HepG2 (cell line): ENCODE data around the gene CDK3. TPM values are rescaled to one million over a fixed set of nuclear protein-coding genes. Genes with fewer than 3 reads are reported as not detected.

ENCODE experiments used
- ATAC-seq: fragments of 200-7000 bp; cut with Tn5 transposase; 3 replicates; pipeline ENCODE4 v1.9.1; 2020; ENCODE audit warnings: mild to moderate bottlenecking, moderate library complexity
- BruUV-seq: library from RNA; stranded (reverse); fragments of 400-500 nt; replicated peaks from 2 replicates; lab custom pipeline; 2021; lab: Mats Ljungman, UMichigan
- CTCF ChIA-PET: fragments of 300-600 bp; formaldehyde crosslinking; extraction: SDS; loops from one replicate; lab custom pipeline; 2021; ENCODE audit warnings: low total read pairs, inconsistent platforms, low intra/inter-chr PET ratio; lab: Yijun Ruan, JAX
- POLR2A ChIA-PET: fragments of 350-600 bp; sonication (Branson Sonifier 250); formaldehyde crosslinking; loops from one replicate; lab custom pipeline; 2020; ENCODE audit warnings: antibody characterized with exemption, inconsistent platforms; lab: Yijun Ruan, JAX
- DNase-seq: peaks from one replicate; pipeline ENCODE4 v3.0.0-alpha.2; 2015; ENCODE audit warnings: low spot score
- FAIRE-seq: peaks from 3 replicates; lab custom pipeline; 2011; peaks lifted over from hg19 to GRCh38; lab: Jason Lieb, UNC
- H2AFZ ChIP-seq: one replicate; pipeline ENCODE4 v1.6.1; 2011; ENCODE audit warnings: low read length, inconsistent platforms
- H3K27ac ChIP-seq: fragments of 300-600 bp; 3 replicates; pipeline ENCODE4 v1.8.0; 2011; ENCODE audit warnings: mixed run types, mild to moderate bottlenecking, mixed read lengths, low read length, inconsistent platforms; ENCODE audit not compliant: insufficient read depth; ENCODE audit errors: extremely low read length
- H3K27me3 ChIP-seq, 2 experiments: fragments of 200-600 bp in 1 of 2; 2 replicates in 1 of 2; 3 replicates in 1 of 2; pipeline versions ENCODE4 v1.6.0 to v1.8.0; 2011; ENCODE audit warnings: low read length in 2 of 2, mild to moderate bottlenecking in 2 of 2, moderate library complexity in 2 of 2, inconsistent platforms in 1 of 2; ENCODE audit not compliant: insufficient read depth in 2 of 2, control insufficient read depth in 1 of 2
- H3K36me3 ChIP-seq, 2 experiments: fragments of 200-600 bp in 1 of 2; replicated peaks in 1 of 2; 2 replicates in 1 of 2; 3 replicates in 1 of 2; pipeline versions ENCODE4 v1.5.1 to v1.8.0; 2011; ENCODE audit warnings: low read length in 2 of 2, inconsistent platforms in 1 of 2; ENCODE audit not compliant: insufficient read depth in 2 of 2, control insufficient read depth in 1 of 2
- H3K4me1 ChIP-seq: 2 replicates; pipeline ENCODE4 v1.5.1; 2012; ENCODE audit warnings: low read length, inconsistent platforms; ENCODE audit not compliant: insufficient read depth
- H3K4me2 ChIP-seq: 2 replicates; pipeline ENCODE4 v1.6.0; 2011; ENCODE audit warnings: low read depth, low read length, inconsistent platforms
- H3K4me3 ChIP-seq, 3 experiments: fragments of 200-600 bp in 1 of 3; sonication (generic), shearing (Covaris generic) in 1 of 3; replicated peaks in 1 of 3; 2 replicates each; pipeline ENCODE4 v1.5.1; 2011 to 2016; ENCODE audit warnings: low read length in 3 of 3, inconsistent platforms in 2 of 3, low read depth in 2 of 3, mild to moderate bottlenecking in 2 of 3, control low read depth in 1 of 3, mixed read lengths in 1 of 3; ENCODE audit not compliant: insufficient read depth in 1 of 3
- H3K79me2 ChIP-seq: one replicate; pipeline ENCODE4 v1.6.1; 2011; ENCODE audit warnings: low read length, inconsistent platforms; ENCODE audit not compliant: insufficient read depth
- H3K9ac ChIP-seq: 2 replicates; pipeline ENCODE4 v1.6.0; 2011; ENCODE audit warnings: mild to moderate bottlenecking, low read depth, low read length, inconsistent platforms; ENCODE audit not compliant: insufficient read depth
- H3K9me3 ChIP-seq: 2 replicates; pipeline ENCODE4 v1.5.1; 2012; ENCODE audit warnings: mild to moderate bottlenecking, low read length
- H4K20me1 ChIP-seq: 2 replicates; pipeline ENCODE4 v1.6.0; 2011; ENCODE audit warnings: inconsistent platforms, mild to moderate bottlenecking, low read length, moderate library complexity; ENCODE audit not compliant: insufficient read depth
- HDAC1 ChIP-seq: sonication (generic); formaldehyde crosslinking; IDR thresholded peaks from 2 replicates; pipeline ENCODE4 v1.5.1; 2020; ENCODE audit warnings: mild to moderate bottlenecking, missing genetic modification reagents
- HNF4G ChIP-seq, 2 experiments: sonication (generic) in 1 of 2; formaldehyde crosslinking in 1 of 2; IDR thresholded peaks; 2 replicates each; pipeline versions ENCODE4 v1.4.0 to v1.6.1; 2011 to 2020; ENCODE audit warnings: borderline replicate concordance in 2 of 2, low read depth in 2 of 2, mild to moderate bottlenecking in 2 of 2, low read length in 1 of 2, missing genetic modification reagents in 1 of 2, moderate library complexity in 1 of 2
- JUND ChIP-seq: sonication (generic); formaldehyde crosslinking; IDR thresholded peaks from 2 replicates; pipeline ENCODE4 v1.8.0; 2022; ENCODE audit warnings: mild to moderate bottlenecking, missing genetic modification reagents
- KMT2B ChIP-seq: IDR thresholded peaks from 2 replicates; pipeline ENCODE4 v1.6.1; 2016; ENCODE audit warnings: missing genetic modification reagents, missing compliant biosample characterization
- ZBTB8A ChIP-seq: sonication (generic); formaldehyde crosslinking; IDR thresholded peaks from 2 replicates; pipeline ENCODE4 v1.4.0; 2020; ENCODE audit warnings: mild to moderate bottlenecking, low read depth, missing genetic modification reagents, borderline replicate concordance
- ZNF136 ChIP-seq: sonication (generic); formaldehyde crosslinking; IDR thresholded peaks from 2 replicates; pipeline ENCODE4 v1.8.1; 2022; ENCODE audit warnings: low read depth, mild to moderate bottlenecking, moderate library complexity, missing genetic modification reagents
- ZNF333 ChIP-seq: sonication (generic); formaldehyde crosslinking; IDR thresholded peaks from 2 replicates; pipeline ENCODE4 v1.4.0; 2020; ENCODE audit warnings: mild to moderate bottlenecking, missing genetic modification reagents, borderline replicate concordance
- ZNF33B ChIP-seq: sonication (generic); formaldehyde crosslinking; IDR thresholded peaks from 2 replicates; pipeline ENCODE4 v1.5.1; 2020; ENCODE audit warnings: mild to moderate bottlenecking, missing genetic modification reagents
- WGBS: methylation state at CpG from one replicate; pipeline ENCODE4 v1.1.6; 2017; ENCODE audit warnings: low lambda C conversion rate; 5-methylcytosine and 5-hydroxymethylcytosine counted together
- in situ Hi-C: cut with HindIII; loops from 2 replicates; pipeline ENCODE4 v1.10.0; 2017; ENCODE audit warnings: low pct_unique_long_range_greater_than_20kb; ENCODE audit not compliant: extremely low pct_ligation_motif_present
- intact Hi-C: fragments of 100-400 bp; cut with micrococcal nuclease; formaldehyde crosslinking; loops from one replicate; pipeline ENCODE4 v1.10.0; 2022; ENCODE audit not compliant: unreplicated experiment
- polyA plus RNA-seq, 8 experiments: library from polyadenylated mRNA; depleted of rRNA in 3 of 8; stranded (reverse) in 7 of 8; unstranded in 1 of 8; fragments of >200 nt; fragmentation: Illumina TruSeq in 4 of 8; extraction: Trizol in 4 of 8; gene quantifications; 2 replicates each; pipeline versions ENCODE4 v1.2.1 to v1.2.3, GENCODE V29; 2011 to 2016; ENCODE audit warnings: low read depth in 4 of 8, missing spikeins in 1 of 8, mixed read lengths in 1 of 8; ENCODE audit not compliant: insufficient read depth in 1 of 8
- total RNA-seq, 5 experiments: library from RNA; depleted of rRNA; stranded (reverse); fragments of >200 nt; fragmentation: Illumina TruSeq; extraction: Trizol; gene quantifications; 2 replicates each; pipeline ENCODE4 v1.2.3, GENCODE V29; 2016; ENCODE audit warnings: low read depth in 1 of 5
- TF ChIP-seq, protein P1 (sequence below): sonication (generic); formaldehyde crosslinking; IDR thresholded peaks from 2 replicates; pipeline ENCODE4 v1.4.0; 2020; ENCODE audit warnings: mild to moderate bottlenecking, missing genetic modification reagents
- TF ChIP-seq, protein P2 (sequence below): IDR thresholded peaks from 2 replicates; pipeline ENCODE4 v1.6.1; 2018; ENCODE audit warnings: missing genetic modification reagents
- TF ChIP-seq, protein P3 (sequence below): sonication (generic); formaldehyde crosslinking; conservative IDR thresholded peaks from 2 replicates; pipeline ENCODE4 v1.4.0; 2020; ENCODE audit warnings: missing genetic modification reagents

CDK3 gene
- total and polyA plus RNA-seq, 2 of the 13 experiments (the other 11 are each of a cell fraction or from before 2014, with no cell fraction given), result 5.8 to 11.4 TPM

DNA sequence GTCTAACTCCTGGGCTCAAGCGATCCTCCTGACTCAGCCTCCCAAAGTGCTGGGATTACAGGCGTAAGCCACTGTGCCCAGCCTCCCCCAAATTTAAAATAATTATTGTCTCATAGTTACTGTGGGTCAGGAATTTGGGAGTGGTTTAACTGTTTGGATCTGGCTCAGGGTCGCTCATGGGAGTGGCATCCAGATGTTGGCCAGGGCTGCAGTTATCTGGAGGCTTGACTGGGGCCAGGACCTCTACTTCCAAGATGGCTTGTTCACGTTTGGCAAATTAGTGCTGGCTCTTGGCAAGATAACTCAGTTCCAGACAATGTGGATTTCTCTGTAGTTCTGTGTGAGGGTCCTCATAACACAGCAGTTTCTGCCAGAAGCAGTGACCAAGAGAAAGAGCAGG lies 13.6 kb upstream of the CDK3 start:
- H3K36me3 ChIP-seq, result peaks cover 6 to 16% of the 10 kb centered on the region in 2 experiments
- H3K27me3 ChIP-seq, result no peaks in the 10 kb centered on the region
- H2AFZ ChIP-seq, result no peak overlapping the region
- H3K4me1 ChIP-seq, result peaks cover 40% of the 10 kb centered on the region
- no peaks in the 10 kb centered on the region for H3K9me3 ChIP-seq
- ATAC-seq (no peak), DNase-seq (no peak), FAIRE-seq (no peak)
- H3K9ac ChIP-seq, result no peak overlapping the region
- no peak overlapping the region for H3K4me2 ChIP-seq
- H3K4me3 ChIP-seq, result no peak overlapping the region
- intact Hi-C loops, result no loop called here
- POLR2A ChIA-PET, result interaction anchor here (1.2 kb wide), 1 partner anchor 9 kb away, joined by 3 read pairs; the partner anchor contains the start of genes ACOX1 and TEN1
- BruUV-seq, result no TSS peak
- WGBS, result 97% methylated on average over 4 of the region's 4 CpGs
- H3K27ac ChIP-seq, result no peak overlapping the region
- CTCF ChIA-PET, result no interaction called here
- H3K79me2 ChIP-seq, result no peaks in the 10 kb centered on the region
- H4K20me1 ChIP-seq, result no peaks in the 10 kb centered on the region
- in situ Hi-C loops, result no loop called here
- TF ChIP-seq, protein P1, sequence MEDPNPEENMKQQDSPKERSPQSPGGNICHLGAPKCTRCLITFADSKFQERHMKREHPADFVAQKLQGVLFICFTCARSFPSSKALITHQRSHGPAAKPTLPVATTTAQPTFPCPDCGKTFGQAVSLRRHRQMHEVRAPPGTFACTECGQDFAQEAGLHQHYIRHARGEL (CRISPR knock-in tag), result no peak
- no peak for TF ChIP-seq KMT2B (CRISPR knock-in tag)
- no peak for TF ChIP-seq ZNF33B (CRISPR knock-in tag)
- no peak for TF ChIP-seq ZNF333 (CRISPR knock-in tag)
- no peak for TF ChIP-seq HDAC1
- TF ChIP-seq, protein P2, sequence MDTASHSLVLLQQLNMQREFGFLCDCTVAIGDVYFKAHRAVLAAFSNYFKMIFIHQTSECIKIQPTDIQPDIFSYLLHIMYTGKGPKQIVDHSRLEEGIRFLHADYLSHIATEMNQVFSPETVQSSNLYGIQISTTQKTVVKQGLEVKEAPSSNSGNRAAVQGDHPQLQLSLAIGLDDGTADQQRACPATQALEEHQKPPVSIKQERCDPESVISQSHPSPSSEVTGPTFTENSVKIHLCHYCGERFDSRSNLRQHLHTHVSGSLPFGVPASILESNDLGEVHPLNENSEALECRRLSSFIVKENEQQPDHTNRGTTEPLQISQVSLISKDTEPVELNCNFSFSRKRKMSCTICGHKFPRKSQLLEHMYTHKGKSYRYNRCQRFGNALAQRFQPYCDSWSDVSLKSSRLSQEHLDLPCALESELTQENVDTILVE (CRISPR knock-in tag), result no peak
- no peak for TF ChIP-seq ZBTB8A (CRISPR knock-in tag)
- TF ChIP-seq, protein P3, sequence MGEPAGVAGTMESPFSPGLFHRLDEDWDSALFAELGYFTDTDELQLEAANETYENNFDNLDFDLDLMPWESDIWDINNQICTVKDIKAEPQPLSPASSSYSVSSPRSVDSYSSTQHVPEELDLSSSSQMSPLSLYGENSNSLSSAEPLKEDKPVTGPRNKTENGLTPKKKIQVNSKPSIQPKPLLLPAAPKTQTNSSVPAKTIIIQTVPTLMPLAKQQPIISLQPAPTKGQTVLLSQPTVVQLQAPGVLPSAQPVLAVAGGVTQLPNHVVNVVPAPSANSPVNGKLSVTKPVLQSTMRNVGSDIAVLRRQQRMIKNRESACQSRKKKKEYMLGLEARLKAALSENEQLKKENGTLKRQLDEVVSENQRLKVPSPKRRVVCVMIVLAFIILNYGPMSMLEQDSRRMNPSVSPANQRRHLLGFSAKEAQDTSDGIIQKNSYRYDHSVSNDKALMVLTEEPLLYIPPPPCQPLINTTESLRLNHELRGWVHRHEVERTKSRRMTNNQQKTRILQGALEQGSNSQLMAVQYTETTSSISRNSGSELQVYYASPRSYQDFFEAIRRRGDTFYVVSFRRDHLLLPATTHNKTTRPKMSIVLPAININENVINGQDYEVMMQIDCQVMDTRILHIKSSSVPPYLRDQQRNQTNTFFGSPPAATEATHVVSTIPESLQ (CRISPR knock-in tag), result no peak
- TF ChIP-seq JUND (CRISPR knock-in tag), result no peak
- no peak for TF ChIP-seq ZNF136 (CRISPR knock-in tag)
- TF ChIP-seq HNF4G (IDR thresholded peaks at IDR 0.05; ENCODE audit: borderline replicate concordance, low read depth, low read length), result no peak
- no peak for TF ChIP-seq HNF4G (CRISPR knock-in tag; IDR thresholded peaks at IDR 0.05; ENCODE audit: borderline replicate concordance, low read depth)
- TF ChIP-seq, all 625 proteins: peak for 0
